ENCODE measurements around the gene CBARP.

GRCh38 chr19:1223018-1223855 is 14.6 kb downstream of the CBARP start:
- TF ChIP-seq CTCF (IDR thresholded peaks at IDR 0.05) (peak; percentile 61), RAD21 (IDR thresholded peaks at IDR 0.05; ENCODE audit: low read length) (peak; percentile 39; the same call in 1 of the 2 replicates), POLR2AphosphoS5 (IDR thresholded peaks at IDR 0.05; ENCODE audit: low read depth, low read length) (no peak)

Measured in SK-N-SH (cell line).